Myometrial cell (primary cell): ENCODE results near the gene CALHM4. TPM values are rescaled to one million over a fixed set of nuclear protein-coding genes. Genes with fewer than 3 reads are reported as not detected.

Source experiments
- total RNA-seq: library from RNA; depleted of rRNA; stranded (reverse); fragments of >200 nt; gene quantifications from 2 replicates; pipeline ENCODE4 v1.2.3, GENCODE V29; 2015

Gene CALHM4, protein sequence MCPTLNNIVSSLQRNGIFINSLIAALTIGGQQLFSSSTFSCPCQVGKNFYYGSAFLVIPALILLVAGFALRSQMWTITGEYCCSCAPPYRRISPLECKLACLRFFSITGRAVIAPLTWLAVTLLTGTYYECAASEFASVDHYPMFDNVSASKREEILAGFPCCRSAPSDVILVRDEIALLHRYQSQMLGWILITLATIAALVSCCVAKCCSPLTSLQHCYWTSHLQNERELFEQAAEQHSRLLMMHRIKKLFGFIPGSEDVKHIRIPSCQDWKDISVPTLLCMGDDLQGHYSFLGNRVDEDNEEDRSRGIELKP
- total RNA-seq: not detected in 2 replicates

DNA sequence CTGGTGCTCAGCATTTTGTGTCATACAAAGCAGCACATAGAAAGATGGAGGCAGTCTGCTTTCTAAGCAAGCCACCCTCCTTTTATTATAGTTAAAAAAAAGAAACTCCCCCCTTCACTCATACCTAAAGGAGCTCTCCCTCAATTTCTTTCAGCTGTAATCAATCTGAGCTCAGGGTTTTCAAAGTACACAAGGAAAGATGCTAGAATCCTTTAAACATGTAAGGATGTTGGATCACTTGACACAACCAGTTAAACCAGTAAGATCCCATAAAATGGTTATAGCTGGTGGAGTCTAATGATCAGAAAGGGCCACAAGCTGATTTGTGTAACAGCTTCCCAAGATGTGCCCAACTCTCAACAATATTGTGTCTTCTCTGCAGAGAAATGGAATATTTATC is at the start of gene CALHM4:
Gene CALHM4, plus strand, starts transcription at position 301 of the 400 bp plus-strand sequence. Its CDS starts 43 bp downstream, at position 344.

DNA sequence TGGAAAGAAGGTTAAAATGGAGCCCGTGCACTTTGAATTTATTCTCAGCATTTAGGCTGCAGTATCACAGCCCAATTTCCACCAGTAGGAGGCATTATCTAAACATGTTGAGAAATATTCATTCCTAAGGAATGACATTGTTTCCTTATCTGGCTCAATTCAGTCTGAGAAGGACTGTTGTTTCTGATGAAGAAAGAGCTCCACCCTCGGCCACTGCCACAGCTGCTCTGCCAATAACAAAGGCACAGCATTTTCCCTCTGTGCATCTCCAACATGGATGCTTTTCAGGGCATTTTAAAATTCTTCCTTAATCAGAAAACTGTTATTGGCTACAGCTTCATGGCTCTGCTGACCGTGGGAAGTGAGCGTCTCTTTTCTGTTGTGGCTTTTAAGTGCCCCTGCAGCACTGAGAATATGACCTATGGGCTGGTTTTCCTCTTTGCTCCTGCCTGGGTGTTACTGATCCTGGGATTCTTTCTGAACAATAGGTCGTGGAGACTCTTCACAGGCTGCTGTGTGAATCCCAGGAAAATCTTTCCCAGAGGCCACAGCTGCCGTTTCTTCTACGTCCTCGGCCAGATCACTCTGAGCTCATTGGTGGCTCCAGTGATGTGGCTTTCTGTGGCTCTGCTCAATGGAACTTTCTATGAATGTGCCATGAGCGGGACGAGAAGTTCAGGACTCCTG is 42.0 kb upstream of the CALHM4 start, which contains the start of gene CALHM5:
Gene CALHM5, plus strand, starts transcription at position 216 of the 687 bp plus-strand sequence. Its CDS starts 58 bp downstream, at position 274.

DNA sequence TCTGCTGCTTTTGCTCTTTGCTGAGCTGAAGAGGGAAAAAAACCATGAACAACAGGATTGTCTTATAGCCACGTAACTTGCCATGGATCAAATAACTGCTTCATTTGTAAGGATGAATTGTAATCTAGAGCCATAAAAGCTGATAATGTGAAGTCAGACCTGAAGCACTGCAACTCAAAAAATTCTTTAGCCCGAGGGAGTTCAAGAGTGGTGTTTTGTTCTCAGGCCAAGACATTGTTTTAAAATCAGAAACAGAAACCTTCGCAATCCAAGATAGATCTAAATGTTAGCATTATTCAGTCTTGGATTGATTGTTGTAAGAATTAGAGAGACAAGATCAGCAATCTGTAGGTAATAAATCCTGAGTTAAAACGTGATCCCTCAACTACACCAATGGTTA is 7.9 kb upstream of the CALHM4 start, which contains the start of gene TRAPPC3L:
Gene TRAPPC3L, minus strand, starts transcription at position 34 of the 400 bp plus-strand sequence. CDS start 170 bp downstream, outside the sequence.

DNA sequence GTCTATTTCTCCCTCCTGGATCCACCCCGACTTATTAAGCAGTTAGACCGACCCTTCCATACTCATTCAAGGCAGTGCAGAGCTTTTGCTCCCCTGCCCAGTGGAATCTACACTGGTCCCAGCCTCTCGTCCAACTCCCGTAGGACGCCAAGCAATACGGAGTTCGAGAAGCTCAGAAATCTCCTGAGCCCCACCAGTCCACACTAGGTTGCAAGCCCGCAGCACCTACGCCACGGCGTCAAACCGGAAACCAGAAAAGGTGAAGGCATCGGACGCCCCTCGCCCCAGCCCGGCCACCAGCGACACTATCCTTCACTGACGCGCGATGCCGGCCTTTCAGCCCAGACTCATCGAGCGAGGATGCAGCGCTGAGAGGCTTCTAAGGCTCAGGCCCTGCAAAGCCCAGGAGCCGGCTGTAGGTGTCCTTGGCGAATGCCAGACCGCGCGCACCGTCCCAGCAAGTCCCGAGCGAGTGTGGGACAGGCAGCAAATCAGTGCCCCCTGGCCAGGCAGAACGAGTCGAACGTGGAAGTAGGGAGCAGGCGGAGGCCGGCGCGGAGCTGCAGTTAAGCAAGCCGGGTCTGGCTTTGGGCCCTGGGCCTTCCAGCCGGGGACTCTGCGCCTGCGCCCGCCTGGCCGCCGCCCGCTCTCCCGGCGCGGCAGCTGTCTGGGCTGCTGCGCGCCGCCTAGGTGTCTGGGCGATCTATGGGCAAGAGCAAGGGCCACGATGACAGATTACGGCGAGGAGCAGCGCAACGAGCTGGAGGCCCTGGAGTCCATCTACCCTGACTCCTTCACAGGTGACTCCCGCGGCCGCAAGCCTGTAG is 17.5 kb downstream of the CALHM4 start, which contains the start of gene RWDD1:
Gene RWDD1, plus strand, starts transcription at position 649 of the 827 bp plus-strand sequence. Its CDS starts 79 bp downstream, at position 728.

Other genes with a start within 250 kb of the CALHM4 start
- 47.5 and 51.6 TPM in 2 replicates for gene DSE, start 182.8 kb upstream of the CALHM4 start, total RNA-seq
- not detected in 2 replicates for gene CALHM6, start 92.4 kb upstream of the CALHM4 start, total RNA-seq
- gene CALHM5, start 42.1 kb upstream of the CALHM4 start, total RNA-seq: 0.58 and 0.71 TPM in 2 replicates
- gene TRAPPC3L, start 8.1 kb upstream of the CALHM4 start, total RNA-seq: not detected in 2 replicates
- 26.5 and 42.0 TPM in 2 replicates for gene RWDD1, start 17.8 kb downstream of the CALHM4 start, total RNA-seq
- gene RSPH4A, start 62.7 kb downstream of the CALHM4 start, total RNA-seq: under 0.01 TPM in 1 of 2 replicates, not detected in the other
- gene ZUP1, start 115.0 kb downstream of the CALHM4 start, total RNA-seq: 8.6 and 8.9 TPM in 2 replicates
- gene KPNA5, start 127.5 kb downstream of the CALHM4 start, total RNA-seq: 4.0 and 4.1 TPM in 2 replicates
- gene FAM162B, start 212.0 kb downstream of the CALHM4 start, total RNA-seq: 3.2 and 7.8 TPM in 2 replicates